Measurements from ENCODE around the gene NEU4.

NEU4 gene

DNA sequence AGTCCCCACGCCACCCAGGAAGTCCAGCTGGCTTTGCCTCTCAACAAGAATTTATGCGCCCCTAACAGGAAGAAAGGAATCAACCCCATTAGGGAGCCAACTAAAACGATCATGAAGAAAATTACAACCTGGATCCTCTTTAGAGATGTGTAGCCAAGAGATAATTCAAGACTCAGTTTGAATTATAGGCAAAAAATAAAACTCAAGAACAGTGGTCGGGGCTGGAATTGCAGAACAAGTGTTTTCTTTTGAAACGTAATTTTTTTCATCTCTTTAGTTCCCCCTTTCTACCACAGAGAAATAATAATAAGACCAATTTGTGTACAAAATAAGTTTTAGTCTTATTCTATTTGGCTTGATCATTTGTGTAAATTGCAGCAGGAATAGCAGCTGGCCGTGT is 27.3 kb downstream of the NEU4 start:
- DNase-seq: no peak

DNA sequence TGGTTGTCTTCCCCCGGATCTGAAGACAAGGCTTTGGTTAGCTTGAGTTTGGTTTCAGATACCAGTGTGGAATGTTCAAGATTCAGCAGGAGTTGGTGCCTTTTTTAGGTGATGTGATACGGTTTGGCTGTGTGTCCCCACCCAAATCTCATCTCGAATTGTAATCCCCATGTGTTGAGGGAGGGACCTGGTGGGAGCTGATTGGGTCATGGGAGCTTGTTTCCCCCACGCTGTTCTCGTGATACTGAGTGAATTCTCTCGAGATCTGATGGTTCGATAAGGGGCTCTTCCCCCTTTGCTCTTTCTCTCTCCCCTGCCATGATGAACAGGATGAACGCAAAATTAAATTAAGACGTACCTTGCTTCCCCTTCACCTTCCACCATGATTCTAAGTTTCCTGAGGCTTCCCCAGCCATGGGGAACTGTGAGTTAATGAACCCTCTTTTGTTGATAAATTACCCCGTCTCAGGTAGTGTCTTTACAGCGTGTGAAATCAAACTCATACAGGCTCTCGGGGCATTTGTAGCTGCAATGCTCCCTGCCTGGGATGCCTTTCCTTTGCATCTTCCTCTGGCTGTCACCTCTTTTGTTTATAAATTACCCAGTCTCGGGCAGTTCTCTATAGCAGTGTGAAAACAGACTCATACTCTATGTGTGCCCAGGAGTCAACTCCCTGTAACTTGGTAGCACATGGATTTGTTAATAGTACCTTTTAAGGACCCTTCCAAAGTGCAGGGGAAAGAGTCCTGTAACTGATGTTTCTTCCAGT is 28.4 kb downstream of the NEU4 start:
- DNase-seq: no peak

DNA sequence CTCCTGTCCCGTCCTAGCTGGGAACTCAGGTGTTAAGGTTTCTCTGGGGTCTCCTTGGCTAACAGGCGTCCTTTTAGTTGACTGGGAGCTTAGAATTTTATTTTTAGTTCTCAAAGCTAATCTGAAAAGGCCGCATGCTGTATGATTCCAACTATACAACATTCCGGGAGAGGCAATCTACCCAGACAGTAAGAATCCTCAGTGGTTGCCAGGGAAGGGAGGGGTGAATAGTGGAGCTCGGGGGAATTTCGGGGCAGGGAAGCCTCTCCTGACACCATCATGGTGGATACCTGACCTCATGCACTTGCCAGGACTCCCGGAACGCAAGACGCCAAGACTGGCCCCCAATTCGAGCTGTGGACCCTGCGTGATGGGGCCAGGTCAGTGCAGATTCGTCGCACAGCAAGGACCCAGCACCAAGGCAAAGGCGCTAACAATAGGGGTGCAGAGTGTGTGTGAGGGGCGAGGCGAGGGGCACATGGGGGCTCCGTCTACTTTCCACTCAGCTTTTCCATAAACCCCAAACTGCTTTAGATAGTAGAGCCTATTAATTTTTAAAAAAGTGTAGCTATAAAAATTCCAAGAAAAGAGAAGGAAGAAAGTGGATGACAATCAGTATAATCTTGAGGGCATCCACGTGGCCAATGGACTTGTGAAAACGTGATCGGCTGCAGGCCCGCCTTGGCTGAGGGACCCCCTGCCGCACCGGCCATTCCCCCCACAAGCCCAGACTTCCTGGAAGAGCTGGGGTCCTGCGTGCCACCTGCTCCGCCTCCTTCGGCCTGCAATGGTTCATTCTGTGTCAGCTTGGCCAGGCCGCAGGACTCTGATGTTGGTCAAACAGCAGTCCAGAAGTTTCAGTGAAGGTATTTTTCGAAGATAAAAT is 32.4 kb downstream of the NEU4 start:
- no peak for DNase-seq

DNA sequence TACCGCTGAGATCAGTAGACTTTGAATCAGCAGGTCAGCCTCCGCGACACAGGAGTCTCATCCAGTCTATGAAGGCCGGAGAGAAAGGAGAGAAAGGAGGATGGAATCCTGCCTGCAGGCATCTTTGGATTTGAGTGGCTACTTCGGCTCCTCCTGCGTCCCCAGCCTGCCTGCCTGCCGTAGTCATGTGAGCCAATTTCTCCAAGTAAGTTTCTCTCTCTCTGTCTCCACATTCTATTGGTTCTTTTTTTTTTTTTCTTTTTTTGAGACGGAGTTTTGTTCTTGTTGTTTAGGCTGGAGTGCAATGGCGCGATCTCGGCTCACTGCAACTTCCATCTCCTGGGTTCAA is 33.0 kb downstream of the NEU4 start:
- DNase-seq: no peak

DNA sequence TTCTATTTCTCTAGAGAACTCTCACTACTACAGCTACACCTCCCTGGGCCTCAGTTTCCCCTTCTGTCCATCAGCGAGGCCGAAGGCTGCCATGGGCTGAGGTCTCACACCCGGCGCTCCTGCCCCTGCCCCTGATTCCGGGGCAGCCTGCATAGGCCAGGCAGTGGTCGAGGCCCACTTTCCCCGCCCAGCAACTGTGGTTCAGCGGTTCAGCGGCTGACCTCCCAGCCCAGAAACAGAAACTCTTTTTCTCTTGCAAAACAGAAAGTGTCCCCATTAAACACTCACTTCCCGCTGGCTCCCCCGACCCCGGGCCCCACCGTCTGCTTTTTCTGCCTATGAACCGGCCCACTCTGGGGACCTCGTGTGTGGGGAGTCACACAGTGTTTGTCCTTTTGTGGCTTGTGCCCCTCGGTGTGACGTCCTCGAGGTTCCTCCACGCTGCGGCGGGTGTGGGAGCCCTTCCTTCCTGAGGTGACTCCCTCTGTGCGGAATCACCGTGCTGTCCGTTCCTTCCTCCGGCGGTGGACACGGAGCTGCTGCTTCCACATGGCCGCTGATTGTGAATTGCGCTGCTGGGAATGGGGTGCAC is 33.7 kb downstream of the NEU4 start:
- DNase-seq: no peak

DNA sequence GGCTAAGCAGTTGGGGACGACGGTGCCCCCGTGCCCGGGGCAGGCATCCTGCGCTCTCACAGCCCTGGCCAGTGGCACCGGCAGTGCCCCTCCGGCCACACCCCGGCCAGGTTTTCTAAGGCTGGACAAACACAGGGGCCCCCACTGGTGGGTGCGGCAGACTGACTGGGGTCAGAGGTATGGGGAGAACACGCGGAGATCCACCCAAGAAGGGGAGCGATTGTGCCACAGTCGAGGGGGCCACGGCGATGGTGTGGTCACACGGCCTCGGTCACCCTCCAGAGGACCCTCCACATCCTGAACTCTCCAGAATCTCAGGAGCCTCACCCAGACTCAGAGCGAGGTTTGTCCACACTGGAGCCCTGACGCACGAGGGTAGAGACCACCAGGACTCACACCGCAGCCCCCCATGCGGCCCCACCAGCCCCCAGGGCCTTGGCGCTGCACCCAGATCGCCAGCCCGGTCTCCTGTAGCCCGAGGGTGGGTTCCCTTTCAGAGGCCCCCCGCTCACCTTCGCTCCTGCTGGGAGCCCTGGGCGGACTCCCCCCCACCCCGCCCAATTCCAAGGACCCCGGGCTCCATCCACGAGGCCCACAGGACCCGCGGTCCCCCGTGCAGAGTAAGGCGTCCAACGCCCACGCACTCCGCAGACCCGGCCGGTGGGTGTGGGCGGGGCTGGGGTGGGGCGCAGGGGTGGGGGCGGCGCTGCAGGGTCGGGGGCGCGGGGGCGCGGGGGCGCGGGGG is 34.5 kb downstream of the NEU4 start:
- no peak for DNase-seq

DNA sequence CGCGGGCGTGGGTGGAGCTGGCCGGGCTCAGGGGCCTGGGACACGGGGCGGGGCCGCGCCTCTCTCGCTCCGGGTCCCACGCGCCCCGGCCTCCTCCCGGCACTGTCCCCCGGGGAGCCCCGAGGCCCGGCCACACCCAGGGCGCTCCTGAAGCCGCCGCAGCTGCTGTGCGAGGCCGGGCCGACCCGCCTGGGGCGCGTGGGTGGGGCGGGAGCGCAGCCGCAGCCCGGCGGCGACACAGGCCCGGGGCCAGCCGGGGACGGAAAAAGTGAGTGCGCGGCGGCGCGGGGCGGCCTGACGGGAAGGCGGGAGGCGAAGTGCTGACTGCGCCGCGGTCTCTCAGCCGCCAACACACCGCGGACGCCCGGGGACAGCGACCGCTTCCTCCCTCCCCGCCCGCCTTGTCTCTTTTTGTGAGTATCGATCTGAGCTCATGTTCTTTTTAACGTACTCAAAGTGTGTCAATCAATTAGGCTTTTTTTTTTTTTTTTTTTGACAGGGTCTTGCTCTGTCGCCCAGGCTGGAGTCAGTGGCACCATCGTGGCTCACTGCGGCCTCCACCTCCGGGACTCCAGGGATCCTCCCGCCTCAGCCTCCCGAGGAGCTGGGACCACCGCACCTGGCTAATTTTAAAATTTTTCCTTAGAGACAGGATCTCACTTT is 35.2 kb downstream of the NEU4 start:
- DNase-seq: peak; percentile 36

DNA sequence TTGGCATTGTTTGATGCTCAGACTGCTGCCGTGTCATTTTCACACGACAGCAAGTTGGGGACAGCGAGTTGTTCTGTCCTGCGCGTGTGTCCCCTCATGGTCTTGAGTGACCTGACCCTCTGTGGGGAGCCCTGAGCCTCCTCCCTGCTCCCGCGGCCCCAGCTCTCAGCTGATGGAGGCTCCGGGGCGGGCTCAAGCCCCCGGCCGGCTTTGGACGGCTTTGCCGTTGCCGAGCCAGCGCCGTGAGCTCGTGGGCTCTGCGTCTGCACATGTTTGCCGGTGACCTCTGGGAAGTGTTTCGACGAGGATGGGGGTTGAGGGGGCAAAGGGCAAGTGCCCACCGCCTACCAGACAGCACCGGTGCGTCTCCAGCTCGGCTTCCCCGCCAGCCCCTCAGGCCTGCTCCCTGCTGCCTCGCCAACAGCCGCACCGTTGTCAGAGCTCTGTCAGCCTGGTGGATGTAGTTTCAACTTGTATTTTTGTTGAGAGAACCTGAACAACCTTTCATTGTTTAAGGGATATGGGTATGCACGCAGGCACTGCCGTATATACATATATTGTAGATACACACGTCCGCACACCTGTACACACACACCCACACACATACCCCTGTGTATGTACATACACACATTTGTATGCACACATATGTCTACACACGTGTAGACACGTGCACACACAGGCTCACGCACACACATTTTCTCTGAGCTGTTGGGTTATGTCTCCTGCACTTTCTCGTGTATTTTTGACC is 36.0 kb downstream of the NEU4 start:
- no peak for DNase-seq

DNA sequence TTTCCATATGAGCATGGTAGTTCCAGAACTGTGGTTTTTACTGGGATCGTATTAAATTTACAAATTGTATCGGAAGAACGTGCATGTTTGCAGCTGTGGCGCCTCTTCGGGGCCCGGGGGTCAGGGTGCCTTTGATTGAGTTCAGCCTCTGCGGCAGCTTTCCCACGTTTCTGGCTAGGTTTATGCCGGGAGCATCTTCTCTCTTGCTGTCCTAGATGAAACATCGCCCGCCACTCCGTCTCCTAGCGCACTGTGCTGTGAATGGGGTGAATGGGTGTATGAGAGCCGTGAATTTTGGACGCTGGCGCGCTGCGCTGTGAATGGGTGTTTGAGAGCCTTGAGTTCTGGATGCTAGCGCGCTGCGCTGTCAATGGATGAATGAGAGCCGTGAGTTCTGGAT is 37.4 kb downstream of the NEU4 start:
- DNase-seq: no peak

DNA sequence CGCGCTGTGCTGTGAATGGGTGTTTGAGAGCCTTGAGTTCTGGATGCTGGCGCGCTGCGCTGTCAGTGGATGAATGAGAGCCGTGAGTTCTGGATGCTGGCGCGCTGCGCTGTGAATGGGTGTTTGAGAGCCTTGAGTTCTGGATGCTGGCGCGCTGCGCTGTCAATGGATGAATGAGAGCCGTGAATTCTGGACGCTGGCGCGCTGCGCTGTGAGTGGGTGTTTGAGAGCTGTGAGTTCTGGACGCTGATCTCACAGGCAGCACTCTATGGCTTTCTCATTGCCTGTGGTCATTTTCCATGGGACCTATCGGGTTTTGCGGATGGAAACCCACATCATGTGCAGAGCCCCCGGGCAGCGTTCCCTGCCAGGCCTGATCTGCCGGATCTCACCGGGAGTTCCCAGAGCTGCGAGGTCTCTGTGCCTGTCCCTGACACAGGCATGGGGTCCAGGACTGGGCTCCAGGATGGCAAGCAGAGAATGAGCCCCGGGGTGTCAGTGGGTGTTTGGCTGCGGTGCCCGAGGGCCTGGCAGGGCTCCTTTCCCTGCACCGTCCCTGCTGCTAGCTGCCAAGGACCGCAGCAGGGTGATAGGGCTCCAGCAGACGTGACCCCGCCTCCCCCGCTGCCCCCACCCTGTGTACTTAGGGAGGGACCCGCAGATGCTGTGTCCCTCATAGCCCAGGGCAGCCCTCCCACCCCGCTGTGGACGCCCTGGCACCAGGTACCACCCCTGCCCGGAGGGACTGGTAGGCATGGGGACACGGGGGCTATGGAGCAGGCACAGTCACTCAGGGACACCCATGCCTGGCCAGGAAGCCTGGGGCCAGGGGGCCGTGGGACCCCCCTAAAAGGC is 40.0 kb downstream of the NEU4 start:
- no peak for DNase-seq

DNA sequence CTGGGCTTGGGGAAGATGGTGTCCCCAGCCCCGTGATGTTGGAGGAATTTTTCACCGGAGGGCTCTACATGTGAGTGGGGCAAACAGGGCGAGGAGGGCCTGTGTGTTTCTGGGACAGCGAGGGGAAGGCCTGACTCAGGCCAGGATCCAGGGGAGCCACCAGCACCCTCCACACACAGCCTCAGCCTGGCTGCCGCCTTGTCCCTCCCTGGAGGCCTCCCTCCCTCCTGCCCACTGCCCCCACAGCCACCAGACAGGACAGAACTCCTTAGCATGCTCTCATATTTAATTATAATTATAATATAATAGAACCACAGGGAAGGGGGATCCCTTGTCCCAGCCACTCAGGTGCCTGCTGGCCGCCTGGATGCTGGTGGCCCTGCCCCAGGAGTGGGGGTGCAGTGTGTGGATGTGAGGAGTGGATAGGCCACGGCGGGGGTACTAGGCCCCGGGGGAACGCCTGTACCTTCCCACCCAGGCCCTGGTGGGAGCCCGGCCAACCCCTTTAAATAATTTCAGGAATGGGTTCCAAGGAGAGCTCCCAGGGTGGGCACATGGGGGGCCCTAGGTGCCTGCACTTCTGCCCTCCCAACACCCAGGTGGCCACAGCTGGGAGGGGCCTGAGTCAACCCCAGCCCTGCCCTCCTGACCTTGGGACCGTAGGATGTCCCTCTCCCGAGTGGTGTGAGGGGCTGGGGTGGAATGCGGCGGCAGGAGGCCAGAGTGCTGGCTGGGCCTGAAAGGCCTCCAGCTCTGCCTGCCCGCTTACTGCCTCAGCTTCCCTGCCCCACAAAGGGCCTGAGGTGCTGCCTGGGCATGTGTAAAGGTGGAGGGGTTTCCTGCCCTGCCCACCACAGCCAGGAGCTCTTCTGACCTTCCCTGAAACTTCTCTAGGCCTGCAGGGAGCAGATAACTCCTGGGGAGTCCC is 40.9 kb downstream of the NEU4 start:
- no peak for DNase-seq

DNA sequence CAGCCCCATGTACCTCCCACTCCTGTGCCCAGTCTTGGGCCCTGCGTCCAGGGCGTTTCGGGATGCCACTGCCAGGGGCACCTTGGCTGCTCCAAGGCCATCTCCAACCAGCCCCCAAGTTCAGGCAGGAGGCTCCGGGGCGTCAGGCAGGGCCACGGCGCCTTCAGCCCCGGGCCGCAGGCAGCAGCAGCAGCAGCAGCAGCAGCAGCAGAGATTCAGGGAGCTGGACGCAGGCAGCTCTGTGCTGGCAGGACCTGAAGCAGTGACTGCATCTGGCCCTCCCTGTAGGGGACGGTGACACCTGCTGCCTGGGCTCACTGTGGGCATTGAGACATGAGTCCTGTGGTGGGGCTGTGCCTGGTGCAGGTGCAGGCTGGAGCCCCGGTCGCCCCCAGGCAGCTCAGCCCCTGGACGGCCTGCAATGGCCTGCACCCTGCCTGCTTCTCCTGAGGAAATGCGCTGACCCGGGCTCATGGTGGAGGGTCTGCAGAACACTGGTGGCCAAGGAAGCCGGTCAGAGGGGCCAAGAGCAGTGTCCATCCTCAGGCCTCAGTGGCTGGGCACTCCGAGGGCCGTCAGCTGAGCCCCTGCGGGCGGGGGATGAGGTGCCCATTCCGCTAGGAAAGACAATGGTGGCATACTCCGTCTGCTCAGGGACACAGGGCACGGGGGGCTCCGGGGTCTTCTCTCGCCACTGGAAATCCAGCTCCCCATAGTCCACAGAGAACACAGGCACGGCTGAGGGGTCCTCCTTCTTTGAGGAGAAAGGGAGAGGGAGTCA is 41.7 kb downstream of the NEU4 start:
- DNase-seq: no peak

DNA sequence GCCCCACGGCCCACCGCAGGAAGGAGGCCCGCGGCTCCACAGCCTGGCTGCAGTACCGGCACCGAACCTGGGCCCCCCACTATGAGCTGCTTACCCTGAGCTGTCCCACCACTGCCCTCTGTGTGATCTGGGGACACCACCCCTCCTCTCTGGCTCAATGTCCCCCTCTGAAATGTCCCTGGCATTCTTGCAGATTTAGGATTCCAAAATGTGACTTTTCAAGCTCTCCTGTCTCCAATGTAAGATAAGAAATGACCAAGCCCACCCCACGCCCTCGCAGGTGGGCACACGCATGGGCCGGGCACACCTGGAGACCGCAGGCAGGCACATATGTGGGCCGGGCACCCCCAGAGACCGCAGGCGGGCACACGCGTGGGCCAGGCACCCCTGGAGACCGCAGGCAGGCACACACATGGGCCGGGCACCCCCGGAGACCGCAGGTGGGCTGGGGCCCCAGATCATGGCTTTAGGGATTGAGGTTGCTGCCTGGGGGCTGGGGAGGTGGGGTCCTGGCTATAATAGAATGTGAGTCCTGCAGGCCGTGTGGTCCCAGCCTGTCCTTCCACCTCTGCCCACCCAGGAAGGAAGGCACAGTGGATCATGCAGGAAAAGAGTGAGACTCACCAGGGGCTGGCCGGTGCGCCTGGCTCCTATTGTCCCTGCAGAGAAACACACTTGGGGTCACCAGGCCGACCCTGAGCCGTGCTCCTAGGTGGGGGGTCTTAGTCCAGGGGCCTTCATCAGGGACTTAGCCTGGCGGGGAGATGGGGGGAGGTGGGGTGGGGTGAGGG is 42.5 kb downstream of the NEU4 start:
- no peak for DNase-seq

DNA sequence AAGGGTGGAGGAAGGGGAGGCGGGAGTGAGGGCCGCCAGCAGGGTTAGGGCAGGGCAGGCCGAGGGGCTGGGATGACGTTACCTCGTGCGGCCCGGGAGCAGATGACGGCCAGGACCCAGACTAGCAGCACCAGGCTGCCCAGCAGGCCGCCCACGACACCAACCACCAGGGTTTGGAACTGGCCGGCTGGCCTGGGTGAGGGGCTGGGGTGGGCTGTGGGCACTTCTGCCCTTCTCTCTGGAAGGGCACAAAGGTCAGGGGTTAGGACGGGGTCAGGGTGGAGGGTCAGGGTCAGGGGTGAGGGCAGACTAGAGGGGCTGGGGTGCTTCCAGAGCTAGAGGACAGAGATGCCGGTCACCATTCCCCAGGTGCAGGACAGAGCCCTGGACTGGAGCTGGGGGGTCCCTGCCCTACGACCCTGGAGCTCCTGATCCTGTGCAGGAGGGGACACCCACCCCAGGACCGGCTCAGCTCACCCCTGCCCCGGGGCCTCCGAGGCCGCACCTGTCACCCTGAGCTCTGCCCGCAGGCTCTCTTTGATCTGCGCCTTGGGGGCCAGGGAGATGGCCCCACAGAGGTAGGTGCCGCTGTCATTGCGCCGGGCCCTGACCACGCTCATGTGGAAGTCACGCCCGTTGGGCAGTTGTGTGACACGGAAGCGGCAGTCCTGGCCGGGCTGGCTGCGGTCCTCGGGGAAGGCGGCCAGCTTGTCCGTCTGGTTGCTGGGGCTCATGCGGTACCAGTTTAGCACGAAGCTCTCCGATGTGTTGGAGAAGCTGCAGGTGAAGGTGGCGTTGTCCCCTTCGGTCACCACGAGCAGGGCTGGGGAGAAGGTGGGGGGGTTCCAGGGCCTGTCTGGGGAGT is 43.4 kb downstream of the NEU4 start:
- no peak for DNase-seq

DNA sequence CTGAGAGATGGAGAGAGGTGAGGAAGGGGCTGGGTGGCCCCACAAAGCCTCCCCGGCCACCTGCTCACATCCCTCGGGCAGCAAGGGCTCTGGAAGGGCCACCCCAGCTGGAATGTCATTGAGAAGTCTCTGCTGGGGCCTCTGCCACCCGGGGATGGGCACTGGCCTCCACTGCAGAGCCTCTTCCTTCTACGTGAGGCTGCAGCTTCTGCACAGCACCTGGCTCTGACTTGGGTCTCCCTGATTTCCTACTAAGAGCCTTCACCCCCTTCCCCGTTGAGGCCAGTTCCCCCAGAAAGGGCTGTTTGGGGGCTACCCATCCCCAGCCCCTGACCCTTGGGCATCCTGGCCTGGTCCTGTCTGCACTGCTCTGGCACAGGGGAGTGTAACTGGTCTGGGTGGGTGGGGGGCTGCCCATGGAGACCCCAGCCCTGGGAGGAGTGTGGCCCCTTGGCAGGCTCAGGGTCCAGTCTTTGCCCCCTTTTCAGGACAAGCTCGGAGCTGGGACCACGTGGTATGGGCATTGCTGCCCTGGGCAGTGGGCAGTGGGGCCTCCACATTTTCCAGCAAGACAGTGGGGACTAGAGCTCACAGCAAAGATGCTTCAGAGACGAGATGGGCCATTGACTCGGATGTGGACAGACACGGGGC is 44.1 kb downstream of the NEU4 start:
- DNase-seq: no peak

DNA sequence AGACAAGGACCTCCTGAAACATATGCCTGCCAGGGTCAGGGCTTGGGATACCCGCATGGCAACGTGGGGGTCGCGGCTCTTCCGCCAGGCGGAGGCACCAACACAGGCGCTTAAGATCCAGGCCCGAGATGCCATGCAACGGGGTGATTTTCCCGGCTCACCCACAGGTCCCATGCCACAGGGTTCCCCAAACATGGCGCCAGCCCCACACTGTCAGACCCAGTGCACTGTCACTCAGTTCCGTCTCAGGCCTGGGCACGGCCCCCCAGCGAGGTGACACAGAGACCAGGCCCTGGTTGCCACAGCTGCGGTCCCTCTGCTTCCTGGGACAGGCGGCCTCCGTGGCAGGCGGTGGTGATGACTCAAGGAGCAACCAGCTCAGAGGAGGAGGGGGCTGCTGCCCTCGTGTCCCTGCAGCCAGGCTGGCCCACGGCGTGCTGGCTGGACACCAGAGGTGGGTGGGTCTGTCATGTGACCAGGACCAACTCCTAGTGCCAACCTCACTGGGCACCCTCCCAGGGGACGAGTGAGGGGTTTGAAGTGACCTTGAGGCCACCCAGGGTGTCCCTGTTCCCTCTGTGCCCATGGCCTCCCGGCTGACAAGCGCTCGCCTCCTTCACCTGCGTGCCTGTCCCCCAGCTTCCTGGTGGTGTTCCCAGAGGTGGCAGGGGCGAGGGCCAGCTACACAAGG is 44.8 kb downstream of the NEU4 start:
- no peak for DNase-seq
